SIG-M5 treated with dmso at 0.1 percent for 504 hours (cell line): ENCODE results near the gene KIF21A.

Experiments
- DNase-seq: peaks from one replicate; lab custom pipeline; 2025; ENCODE audit not compliant: unreplicated experiment; lab: John Stamatoyannopoulos, UW

The KIF21A gene

DNA sequence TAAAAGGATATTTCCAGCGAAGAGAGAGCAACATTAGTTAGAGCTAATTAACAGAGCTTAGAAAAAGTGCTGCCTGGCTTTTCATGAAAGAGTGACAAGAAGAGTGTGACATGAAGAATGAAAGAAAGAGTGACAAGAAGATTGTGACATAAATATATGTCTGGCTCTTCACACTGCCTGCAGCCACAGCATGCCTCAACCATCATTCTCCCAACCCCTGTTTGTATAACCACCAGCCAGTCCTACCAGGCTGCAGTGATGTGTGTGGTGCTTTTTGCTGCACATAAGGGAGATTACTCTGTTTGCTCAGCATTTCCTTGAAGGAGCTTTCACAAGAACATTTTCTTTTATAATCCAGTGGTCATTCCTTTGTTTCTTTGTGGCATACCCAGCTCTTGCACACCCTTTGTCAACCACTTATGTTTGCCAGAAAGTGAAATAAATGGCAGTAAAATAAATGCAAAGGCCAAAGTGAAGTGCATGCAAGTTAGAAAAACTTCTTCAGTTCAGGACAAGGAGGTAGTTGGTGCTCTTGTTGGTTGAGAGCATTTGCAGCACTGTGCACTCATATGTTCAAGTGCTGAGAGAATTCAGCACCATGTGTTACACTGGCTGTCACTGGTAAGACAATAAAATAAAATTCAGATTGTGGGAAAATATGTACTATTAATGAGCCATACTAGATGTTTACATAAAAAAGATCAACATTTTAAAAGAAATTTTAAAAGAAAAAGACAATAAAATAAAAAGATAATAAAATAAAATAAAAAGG lies 50.6 kb downstream of the KIF21A start:
- no peak for DNase-seq

GRCh38 chr12:39390752-39391151 lies 52.2 kb downstream of the KIF21A start:
- DNase-seq: no peak

DNA sequence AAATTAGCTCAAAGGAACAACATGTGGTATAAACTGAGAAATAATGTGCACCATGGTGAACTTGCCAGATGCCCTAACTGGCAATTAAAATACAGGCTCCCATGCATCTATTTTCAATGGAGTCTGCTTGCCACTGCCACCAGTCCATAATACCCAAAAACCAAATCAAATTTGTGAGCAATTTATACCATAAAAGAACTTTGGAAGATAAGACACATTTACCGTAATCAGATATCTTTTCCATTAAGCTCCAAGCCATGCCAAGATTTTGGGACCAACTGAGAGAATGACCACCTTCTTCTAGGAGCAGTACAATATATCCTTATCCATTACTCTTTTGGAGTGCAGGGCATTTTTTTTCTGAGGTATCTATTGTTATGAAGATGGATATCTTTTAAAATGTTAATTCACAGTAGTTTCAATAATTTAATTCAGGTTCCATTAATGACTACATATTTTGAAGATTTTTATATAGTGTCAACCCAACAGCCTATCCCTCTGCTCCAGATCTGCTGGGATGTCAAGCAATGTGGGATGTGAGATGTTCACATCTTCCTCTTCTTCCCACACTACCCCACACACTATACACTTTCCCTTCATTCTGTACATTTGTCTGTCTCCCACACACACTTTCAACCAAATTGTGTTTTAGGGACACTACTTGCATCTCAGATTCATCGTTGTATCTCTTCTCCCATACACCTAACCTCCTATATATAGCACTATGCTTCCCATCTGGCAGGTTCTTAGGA lies 53.3 kb downstream of the KIF21A start:
- DNase-seq: no peak

- DNase-seq: no peak
Measured at GRCh38 chr12:39386335-39386734, 56.6 kb downstream of the KIF21A start.

- DNase-seq: no peak
Measured at GRCh38 chr12:39383114-39383513, 59.8 kb downstream of the KIF21A start.

DNA sequence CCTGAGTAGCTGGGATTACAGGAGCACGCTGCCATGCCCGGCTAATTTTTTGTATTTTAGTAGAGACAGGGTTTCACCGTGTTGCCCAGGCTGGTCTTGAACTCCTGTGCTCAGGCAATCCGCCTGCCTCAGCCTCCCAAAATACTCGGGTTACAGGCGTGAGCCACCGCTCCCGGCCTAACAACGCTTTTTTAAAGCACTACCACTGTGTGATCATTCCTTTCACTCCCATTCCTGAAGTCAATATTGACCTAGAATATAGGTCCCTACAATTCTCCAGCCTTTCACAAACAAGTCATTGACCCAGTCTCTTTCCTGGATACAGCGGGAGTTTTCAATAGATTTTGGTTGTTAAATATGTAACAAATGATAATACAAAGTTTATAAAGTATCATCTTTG lies 62.8 kb downstream of the KIF21A start:
- DNase-seq: no peak

GRCh38 chr12:39378341-39378740 lies 64.6 kb downstream of the KIF21A start:
- no peak for DNase-seq

GRCh38 chr12:39375206-39375808 lies 67.6 kb downstream of the KIF21A start:
- no peak for DNase-seq

DNA sequence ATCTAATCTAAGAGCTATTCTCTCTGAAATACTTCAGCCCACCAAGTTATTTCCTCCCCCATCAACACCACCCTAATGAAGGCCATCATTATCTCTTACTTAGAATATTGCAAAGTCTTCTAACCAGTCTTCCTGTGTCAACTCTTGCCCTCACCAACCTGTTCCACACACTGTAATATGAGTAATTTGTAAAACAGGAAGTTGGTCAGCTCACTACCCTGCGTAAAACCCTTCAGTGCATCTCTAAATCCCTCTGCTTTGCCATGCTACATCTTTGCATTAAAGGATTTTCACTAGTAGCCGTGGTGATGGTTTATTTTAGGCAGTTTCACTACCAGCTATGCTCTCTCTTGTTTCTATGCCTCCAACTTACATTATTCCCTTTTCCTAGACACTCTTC lies 70.0 kb downstream of the KIF21A start:
- peak; percentile 77 for DNase-seq

- DNase-seq: no peak
Measured at GRCh38 chr12:39372204-39372925, 70.6 kb downstream of the KIF21A start.

DNA sequence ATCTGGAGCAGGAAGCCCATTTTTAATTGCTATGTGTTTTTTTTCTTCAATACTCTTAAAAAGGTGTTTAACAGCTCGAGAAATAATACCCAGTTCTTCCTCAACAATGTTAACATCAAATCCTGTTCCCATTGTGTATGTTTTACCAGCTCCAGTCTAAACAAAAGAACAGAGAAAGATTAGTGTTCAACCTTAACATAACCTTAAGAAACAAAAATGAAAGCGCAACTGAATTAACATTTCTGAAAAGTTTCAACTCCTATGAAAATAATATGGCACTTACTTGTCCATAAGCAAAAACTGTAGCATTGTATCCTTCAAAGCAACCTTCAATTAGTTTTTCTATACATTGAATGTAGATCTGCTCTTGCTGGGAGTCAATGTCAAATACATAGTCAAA lies 73.2 kb downstream of the KIF21A start:
- DNase-seq: no peak

DNA sequence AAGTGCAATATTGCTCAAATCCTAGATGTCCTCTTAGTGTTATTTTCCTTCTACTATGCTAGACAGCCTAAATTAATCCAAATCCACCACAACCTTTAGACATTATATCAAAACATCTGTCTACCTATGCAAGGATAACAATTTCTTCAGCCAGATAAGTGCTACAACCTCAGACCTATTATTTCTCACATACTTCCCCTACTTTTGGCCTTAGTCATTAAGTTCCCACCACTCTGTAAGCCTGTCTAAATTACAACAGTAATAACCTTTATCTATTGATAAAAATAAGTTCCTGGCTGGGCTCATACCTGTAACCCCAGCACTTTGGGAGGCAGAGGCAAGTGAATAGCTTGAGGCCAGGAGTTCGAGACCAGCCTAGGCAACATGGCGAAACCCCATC lies 74.0 kb downstream of the KIF21A start:
- DNase-seq: no peak

DNA sequence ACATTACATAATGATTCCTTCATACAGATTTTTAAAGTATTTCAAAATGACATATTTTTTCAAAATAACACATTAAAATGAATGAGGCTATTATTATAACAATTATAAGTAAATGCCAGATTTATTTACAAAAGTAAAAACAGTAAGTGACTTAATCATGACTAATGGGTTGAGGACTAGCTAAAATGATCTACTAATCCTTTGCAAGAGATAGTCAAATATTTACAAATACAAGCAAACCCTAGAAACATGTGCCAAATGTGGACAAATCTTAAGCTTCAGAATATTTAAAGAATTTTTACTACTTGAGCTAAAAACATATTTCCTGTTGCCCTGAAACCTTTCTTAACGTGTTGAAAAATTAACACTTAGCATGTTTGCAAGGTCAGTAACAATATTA lies 74.8 kb downstream of the KIF21A start:
- DNase-seq: no peak

DNA sequence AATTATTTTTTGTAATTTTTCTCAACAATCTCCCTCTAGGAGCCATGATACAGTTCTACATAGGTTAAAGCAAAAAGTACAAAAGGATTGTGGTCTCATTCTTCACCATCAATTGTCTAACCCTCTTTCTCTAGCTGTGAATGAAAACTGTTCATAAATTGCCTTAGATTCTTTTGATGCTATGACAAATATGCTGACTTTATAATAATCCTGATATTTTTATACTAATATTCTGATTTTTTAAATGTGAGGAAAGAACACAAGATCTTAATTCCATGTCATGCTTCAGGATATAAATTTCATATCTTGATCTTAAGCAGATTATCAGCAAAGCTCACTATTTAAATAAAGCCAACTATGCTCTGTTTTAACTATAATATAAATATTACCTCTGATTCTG lies 75.4 kb downstream of the KIF21A start:
- no peak for DNase-seq

- no peak for DNase-seq
Measured at GRCh38 chr12:39365364-39366001, 77.4 kb downstream of the KIF21A start.

DNA sequence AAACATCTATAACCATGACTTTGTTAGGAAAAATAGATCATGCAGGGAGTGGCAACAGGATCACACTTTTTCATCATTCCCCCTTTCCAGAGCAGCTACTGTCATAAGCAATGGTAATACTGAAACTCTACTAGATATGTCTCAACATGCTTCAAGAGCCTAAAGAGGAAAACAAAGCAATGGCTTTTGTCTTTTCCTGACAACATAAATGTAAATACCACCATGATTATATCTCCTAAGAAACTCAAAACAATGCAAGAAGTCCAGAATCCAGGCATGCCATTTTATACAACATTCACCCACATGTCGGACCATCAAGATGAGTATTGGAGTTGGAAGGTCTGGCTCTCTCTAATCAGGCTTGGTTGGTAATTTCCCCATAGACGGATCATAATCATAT lies 78.7 kb downstream of the KIF21A start:
- no peak for DNase-seq

DNA sequence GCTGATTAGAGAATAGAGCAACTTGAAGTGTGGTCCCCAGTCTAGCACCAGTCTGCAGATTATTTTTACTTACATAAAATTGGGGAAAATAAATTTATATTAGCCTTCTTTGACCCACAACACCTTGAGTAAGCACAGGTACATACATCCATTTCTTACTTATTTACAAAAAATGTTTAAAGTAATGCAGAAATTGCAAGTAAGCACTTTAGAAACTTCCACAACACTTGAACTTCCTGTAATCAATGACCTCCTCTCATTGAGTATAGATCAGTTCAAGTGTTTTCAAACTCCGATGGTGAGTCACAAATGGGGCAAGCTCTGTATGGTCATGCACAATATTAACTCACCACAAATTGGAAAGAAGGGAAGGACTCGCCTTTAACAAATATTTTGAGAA lies 83.3 kb downstream of the KIF21A start:
- DNase-seq: no peak

GRCh38 chr12:39357041-39357440 lies 85.9 kb downstream of the KIF21A start:
- DNase-seq: no peak

GRCh38 chr12:39355841-39356240 lies 87.1 kb downstream of the KIF21A start:
- no peak for DNase-seq

DNA sequence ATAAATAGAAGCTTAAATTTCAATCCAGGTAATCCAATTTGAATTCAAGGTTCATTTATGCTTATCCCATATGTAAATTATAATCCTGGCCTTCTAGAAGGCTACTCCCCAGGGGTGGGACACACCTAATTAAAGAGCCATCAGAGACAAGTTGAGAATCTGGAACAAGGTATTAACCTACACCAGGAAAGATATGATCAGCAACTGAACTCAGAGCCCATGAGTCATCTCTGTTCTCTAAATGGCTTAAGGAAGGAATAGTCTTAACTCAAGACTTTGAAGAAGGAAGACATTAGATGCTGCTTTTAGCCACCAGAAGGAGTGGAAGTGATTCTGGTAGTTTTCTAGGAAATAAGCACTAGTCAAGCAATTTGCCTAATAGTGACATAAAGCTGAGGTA lies 88.0 kb downstream of the KIF21A start:
- no peak for DNase-seq

- DNase-seq: no peak
Measured at GRCh38 chr12:39352471-39353017, 90.4 kb downstream of the KIF21A start.
